D721Med (cell line): ENCODE data around the gene TP53I13.
A peak's percentile ranks its signal among the peaks of the same experiment; 100 is the strongest.

Experiments used
- DNase-seq: peaks from one replicate; pipeline ENCODE4 v3.0.0; 2011; ENCODE audit warnings: low spot score; ENCODE audit not compliant: insufficient read length
- FAIRE-seq: peaks from 2 replicates; lab custom pipeline; 2011; peaks lifted over from hg19 to GRCh38; lab: Jason Lieb, UNC
- CTCF ChIP-seq: IDR thresholded peaks from 2 replicates; pipeline ENCODE4 v1.5.1; 2012; ENCODE audit warnings: mild to moderate bottlenecking, control low read depth; ENCODE audit not compliant: insufficient read depth; ENCODE audit errors: missing control alignments

TP53I13 gene

DNA sequence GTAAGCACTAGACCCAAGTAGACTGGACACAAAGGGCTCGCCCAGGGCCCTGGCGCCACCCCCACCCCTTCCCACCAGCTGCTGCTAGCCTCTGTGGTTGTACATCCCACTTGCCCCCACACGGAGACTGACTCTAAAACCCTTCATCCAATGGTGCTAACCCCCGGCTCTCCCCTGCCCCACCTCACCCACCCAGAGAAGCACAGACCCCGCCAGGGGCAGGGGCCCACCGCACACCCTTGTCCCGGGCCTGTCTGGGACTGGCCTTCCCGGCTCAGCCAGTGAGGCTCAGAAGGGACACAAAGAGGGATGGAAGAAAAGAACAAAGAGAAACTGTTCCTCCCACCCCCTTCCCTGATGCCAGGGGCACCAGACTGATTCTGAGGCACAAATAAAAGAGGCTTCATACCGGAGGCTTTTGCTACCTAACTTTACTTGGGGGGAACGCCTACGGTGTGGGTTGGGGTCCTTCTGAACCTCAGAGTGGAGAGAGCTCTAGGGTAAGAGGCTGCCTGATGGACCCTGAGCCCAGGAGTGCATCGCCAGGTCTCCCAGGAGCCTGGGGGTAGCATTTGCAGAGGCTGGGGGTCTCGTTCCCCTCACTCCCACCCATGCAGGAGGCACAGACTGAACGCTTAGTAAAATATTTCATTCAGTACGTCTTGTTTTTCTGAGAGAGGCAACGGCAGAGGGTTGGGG, 46.0 kb downstream of the TP53I13 start:
- FAIRE-seq = no peak
- TF ChIP-seq CTCF = no peak
- no peak for DNase-seq

DNA sequence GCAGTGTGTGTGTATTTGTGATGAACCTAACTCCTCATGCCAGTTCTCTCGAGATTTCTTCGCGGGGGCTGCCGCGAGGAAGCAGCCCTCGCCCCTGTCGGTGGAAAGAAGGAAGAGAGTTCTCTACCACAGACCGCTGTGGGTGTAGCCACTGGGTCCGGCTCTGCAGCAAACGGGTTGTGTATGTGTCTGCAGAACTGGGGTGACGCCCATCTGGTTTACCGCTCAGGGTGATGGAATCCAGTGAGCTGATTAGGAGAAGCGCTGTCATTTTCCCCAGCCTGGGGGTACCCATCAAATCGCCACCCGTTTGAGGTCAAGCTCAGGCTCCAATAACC, 46.5 kb downstream of the TP53I13 start:
- no peak for DNase-seq
- no peak for TF ChIP-seq CTCF
- no peak for FAIRE-seq

- DNase-seq (peak; percentile 68), FAIRE-seq (no peak)
- no peak for TF ChIP-seq CTCF
Observed at GRCh38 chr17:29615492-29616299, 47.2 kb downstream of the TP53I13 start.

GRCh38 chr17:29616300-29617048, 48.0 kb downstream of the TP53I13 start:
- FAIRE-seq (no peak), DNase-seq (no peak)
- no peak for TF ChIP-seq CTCF

DNA sequence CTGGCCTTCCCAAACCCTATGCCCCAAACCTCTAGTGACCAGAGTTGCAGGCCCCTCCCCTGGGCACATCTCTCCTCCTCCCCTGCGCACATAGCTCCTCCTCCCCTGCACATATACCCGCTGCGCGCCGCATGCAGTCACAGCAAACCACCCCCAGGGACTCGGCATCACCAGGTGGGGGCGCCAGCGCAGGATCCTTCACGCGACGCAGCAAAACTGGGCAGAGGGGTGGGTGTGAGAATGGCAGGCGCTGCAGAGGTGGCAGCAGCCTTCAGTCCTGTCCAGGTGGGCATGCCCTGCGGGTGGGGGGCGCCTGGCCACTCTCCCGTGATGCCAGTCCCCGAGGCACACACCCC, 48.6 kb downstream of the TP53I13 start:
- DNase-seq (no peak), FAIRE-seq (no peak)

More for the DNA sequence above, 48.6 kb downstream of the TP53I13 start:
- TF ChIP-seq CTCF = peak; percentile 69
